SU-DHL-6 (cell line): ENCODE results near the gene NDUFB1.

Source experiments
- CTCF ChIP-seq: fragments of 200-600 bp; sonication (generic); IDR thresholded peaks from one replicate; pipeline ENCODE4 v1.5.1; 2017; ENCODE audit warnings: antibody characterized with exemption, mild to moderate bottlenecking, low read length, moderate library complexity; ENCODE audit not compliant: insufficient read depth, poor library complexity, severe bottlenecking
- EZH2phosphoT487 ChIP-seq: fragments of 200-600 bp; sonication (generic), shearing (Covaris generic); conservative IDR thresholded peaks from 2 replicates; pipeline ENCODE4 v1.6.1; 2018; ENCODE audit warnings: mild to moderate bottlenecking, antibody characterized with exemption, low read length, moderate library complexity, mixed read lengths

- TF ChIP-seq CTCF = no peak
- TF ChIP-seq EZH2phosphoT487 = no peak
These were observed 268 bp downstream of the NDUFB1 start for GRCh38 chr14:92121207-92121669.
